ENCODE data around the gene WDR33.

DNA sequence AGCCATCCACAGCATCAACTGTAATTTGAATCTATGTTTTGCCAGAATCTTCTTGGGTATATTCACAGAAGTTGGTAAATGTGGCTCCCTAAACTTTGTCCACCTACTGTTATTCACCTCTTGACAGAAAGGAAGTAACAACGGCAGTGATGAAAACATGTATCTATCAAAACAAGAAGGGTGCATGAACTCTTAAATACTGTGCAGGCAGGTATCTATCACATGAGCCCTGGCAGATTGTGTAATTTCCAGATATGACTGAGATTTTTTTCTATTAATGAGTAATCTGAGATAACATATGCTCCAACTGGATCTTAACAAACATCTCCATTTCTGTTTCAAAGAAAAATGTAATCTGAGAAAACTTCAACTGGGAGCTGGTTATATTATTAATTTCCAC lies 73.1 kb downstream of the WDR33 start:
- TF ChIP-seq BHLHE40 (IDR thresholded peaks at IDR 0.05; ENCODE audit: borderline replicate concordance) (no peak), NFRKB (IDR thresholded peaks at IDR 0.05) (no peak), LEF1 (IDR thresholded peaks at IDR 0.05; ENCODE audit: borderline replicate concordance) (no peak), TARDBP (IDR thresholded peaks at IDR 0.05) (no peak)
